Upper lobe of left lung (tissue), 4 donors: Measurements from ENCODE around the gene TSHZ2.

Experiments used
- CTCF ChIP-seq, 6 experiments: fragments of 450-650 bp in 4 of 6; fragments of 200-600 bp in 2 of 6; sonication (generic) in 2 of 6; IDR thresholded peaks; one replicate each; pipeline ENCODE4 v1.5.1; 2016 to 2019; ENCODE audit warnings: antibody characterized with exemption in 6 of 6
- POLR2A ChIP-seq, 4 donors: fragments of 450-650 bp; IDR thresholded peaks; one replicate each; pipeline ENCODE4 v1.5.1; 2016 to 2017; ENCODE audit warnings: antibody characterized with exemption in 4 of 4, mild to moderate bottlenecking in 2 of 4

DNA sequence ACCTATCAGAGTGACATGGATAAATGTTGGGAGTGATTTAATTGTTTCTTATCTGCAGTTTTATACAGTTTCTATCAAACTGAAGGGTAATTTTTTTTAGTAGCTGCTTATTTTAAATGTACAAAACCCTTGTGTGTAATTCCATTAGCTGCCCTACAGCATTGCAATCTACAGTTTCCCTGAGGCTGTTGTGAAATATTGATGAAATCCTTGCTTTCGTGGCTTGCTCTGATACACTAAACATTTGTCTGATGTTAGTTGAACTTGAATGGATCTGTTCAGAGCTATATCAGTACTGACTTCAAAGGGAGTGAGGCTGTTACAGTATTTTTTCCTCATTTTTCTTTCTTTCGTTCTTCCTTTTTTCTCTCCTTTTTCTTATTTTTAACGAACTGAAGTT, 255.4 kb downstream of the TSHZ2 start:
- TF ChIP-seq CTCF (IDR thresholded peaks at IDR 0.05) (no peak), POLR2A (IDR thresholded peaks at IDR 0.05) (no peak)
